Prostate gland (tissue), 2 donors: ENCODE results near the gene PRR5. TPM values are rescaled to one million over a fixed set of nuclear protein-coding genes. Genes with fewer than 3 reads are reported as not detected.

Experiments
- DNase-seq: peaks from one replicate; pipeline ENCODE4 v3.0.0-alpha.2; 2019; ENCODE audit warnings: low spot score
- H3K27ac ChIP-seq, 2 donors: fragments of 200-600 bp; sonication (generic); 2 replicates each; pipeline ENCODE4 v1.5.1; 2017 to 2019
- H3K27me3 ChIP-seq: fragments of 200-600 bp; sonication (generic); replicated peaks from 2 replicates; pipeline ENCODE4 v1.5.1; 2019; ENCODE audit not compliant: insufficient read depth
- H3K36me3 ChIP-seq, 2 donors: fragments of 200-600 bp; sonication (generic); 1 replicate in 1 of 2; 2 replicates in 1 of 2; pipeline versions ENCODE4 v1.5.1 to v1.8.1; 2017 to 2019
- H3K4me1 ChIP-seq: fragments of 200-600 bp; sonication (generic); replicated peaks from 2 replicates; pipeline ENCODE4 v1.5.1; 2019
- H3K4me3 ChIP-seq, 2 donors: fragments of 200-600 bp; sonication (generic); 2 replicates each; pipeline ENCODE4 v1.5.1; 2017 to 2019
- H3K9me3 ChIP-seq: fragments of 200-600 bp; sonication (generic); 2 replicates; pipeline ENCODE4 v1.5.1; 2017
- CTCF ChIP-seq, 4 experiments: fragments of 200-600 bp in 2 of 4; fragments of 450-650 bp in 2 of 4; sonication (generic) in 2 of 4; IDR thresholded peaks; 1 replicate in 3 of 4; 2 replicates in 1 of 4; pipeline ENCODE4 v1.5.1; 2016 to 2019; ENCODE audit warnings: antibody characterized with exemption in 4 of 4, mild to moderate bottlenecking in 2 of 4, moderate library complexity in 2 of 4
- POLR2A ChIP-seq: fragments of 450-650 bp; IDR thresholded peaks from one replicate; pipeline ENCODE4 v1.6.1; 2016; ENCODE audit warnings: antibody characterized with exemption, mild to moderate bottlenecking
- POLR2AphosphoS5 ChIP-seq: sonication (generic); formaldehyde crosslinking; IDR thresholded peaks from one replicate; pipeline ENCODE4 v1.6.1; 2017; ENCODE audit warnings: antibody characterized with exemption
- WGBS: methylation state at CpG from one replicate; pipeline ENCODE4 v1.1.5; 2018; 5-methylcytosine and 5-hydroxymethylcytosine counted together
- intact Hi-C: fragments of 100-400 bp; cut with DNase I; formaldehyde crosslinking; loops from one replicate; pipeline ENCODE4 v1.14.2; 2022
- total RNA-seq, 2 donors: library from RNA; depleted of rRNA; stranded (reverse); fragments of >200 nt; gene quantifications; one replicate each; pipeline ENCODE4 v1.1.0, GENCODE V29; 2016

Gene PRR5
- total RNA-seq, 2 donors from 2014 or later = 47.8 to 56.5 TPM

- H3K36me3 ChIP-seq = no peaks in the 10 kb centered on the region
- WGBS = 92% methylated on average over 5 of the region's 5 CpGs
- no peaks in the 10 kb centered on the region for H3K27me3 ChIP-seq
- no peaks in the 10 kb centered on the region for H3K9me3 ChIP-seq
- no peak for DNase-seq
- no peaks in the 10 kb centered on the region for H3K4me1 ChIP-seq
- TF ChIP-seq POLR2A = no peak
- TF ChIP-seq POLR2AphosphoS5 = no peak
- no peak for TF ChIP-seq CTCF (IDR thresholded peaks at IDR 0.05)
- no peak overlapping the region for H3K27ac ChIP-seq
- H3K4me3 ChIP-seq = no peak overlapping the region
- intact Hi-C loops = no loop called here
Observed at GRCh38 chr22:44775862-44776261, 73.9 kb downstream of the PRR5 start.

GRCh38 chr22:44776605-44777363 is 74.8 kb downstream of the PRR5 start:
- H3K4me3 ChIP-seq = no peak overlapping the region
- TF ChIP-seq CTCF (IDR thresholded peaks at IDR 0.05) = no peak
- no peak for TF ChIP-seq POLR2AphosphoS5
- TF ChIP-seq POLR2A = no peak
- WGBS = 77% methylated on average over 16 of the region's 16 CpGs
- H3K27me3 ChIP-seq = no peaks in the 10 kb centered on the region
- H3K36me3 ChIP-seq = no peaks in the 10 kb centered on the region
- no peak for DNase-seq
- H3K27ac ChIP-seq = no peak overlapping the region
- H3K4me1 ChIP-seq = no peaks in the 10 kb centered on the region
- intact Hi-C loops = no loop called here
- no peaks in the 10 kb centered on the region for H3K9me3 ChIP-seq

- H3K4me3 ChIP-seq = no peak overlapping the region
- intact Hi-C loops = no loop called here
- 62% methylated on average over 2 of the region's 2 CpGs for WGBS
- no peak overlapping the region for H3K27ac ChIP-seq
- no peak for DNase-seq
- no peaks in the 10 kb centered on the region for H3K27me3 ChIP-seq
- no peaks in the 10 kb centered on the region for H3K4me1 ChIP-seq
- no peaks in the 10 kb centered on the region for H3K36me3 ChIP-seq
- no peak for TF ChIP-seq POLR2AphosphoS5
- no peak for TF ChIP-seq CTCF (IDR thresholded peaks at IDR 0.05)
- TF ChIP-seq POLR2A = no peak
- H3K9me3 ChIP-seq = no peaks in the 10 kb centered on the region
Observed at GRCh38 chr22:44777364-44777755, 75.4 kb downstream of the PRR5 start.

- TF ChIP-seq CTCF (IDR thresholded peaks at IDR 0.05) = no peak
- no peak for TF ChIP-seq POLR2A
- TF ChIP-seq POLR2AphosphoS5 = no peak
- DNase-seq = no peak
- Histone ChIP-seq H3K27me3 (no peaks in the 10 kb centered on the region), H3K27ac (no peak overlapping the region), H3K36me3 (no peaks in the 10 kb centered on the region), H3K9me3 (no peaks in the 10 kb centered on the region), H3K4me1 (no peaks in the 10 kb centered on the region), H3K4me3 (no peak overlapping the region)
- intact Hi-C loops = no loop called here
- 85% methylated on average over 17 of the region's 17 CpGs for WGBS
Observed at GRCh38 chr22:44780876-44781449, 79.0 kb downstream of the PRR5 start.
